Left ventricle myocardium inferior (tissue), 1 donor: ENCODE results near the gene LCA5L. TPM values are rescaled to one million over a fixed set of nuclear protein-coding genes. Genes with fewer than 3 reads are reported as not detected.

ENCODE experiments used
- DNase-seq: peaks from one replicate; pipeline ENCODE4 v3.0.0-alpha.2; 2020
- H3K27ac ChIP-seq: fragments of 200-600 bp; replicated peaks from 2 replicates; pipeline ENCODE4 v1.8.0; 2021
- H3K27me3 ChIP-seq: fragments of 200-600 bp; 2 replicates; pipeline ENCODE4 v1.8.0; 2021; ENCODE audit warnings: low read depth
- H3K36me3 ChIP-seq: fragments of 200-600 bp; 2 replicates; pipeline ENCODE4 v1.8.0; 2021
- H3K4me1 ChIP-seq: fragments of 200-600 bp; 2 replicates; pipeline ENCODE4 v1.8.0; 2021
- H3K4me3 ChIP-seq: fragments of 200-600 bp; 2 replicates; pipeline ENCODE4 v1.8.0; 2021; ENCODE audit warnings: mild to moderate bottlenecking, moderate library complexity
- H3K9me3 ChIP-seq: fragments of 200-600 bp; replicated peaks from 2 replicates; pipeline ENCODE4 v1.8.0; 2021
- CTCF ChIP-seq: fragments of 200-600 bp; IDR thresholded peaks from 2 replicates; pipeline ENCODE4 v1.8.0; 2021; ENCODE audit warnings: antibody characterized with exemption, mild to moderate bottlenecking, borderline replicate concordance
- intact Hi-C: fragments of 100-400 bp; cut with micrococcal nuclease; formaldehyde crosslinking; loops from one replicate; pipeline ENCODE4 v1.11.0; 2022
- total RNA-seq: library from RNA; stranded (reverse); fragmentation: NEBNext Ultra II Directional; extraction: Animal tissue kit (Norgen Biotek cat#: 25700); gene quantifications from one replicate; pipeline ENCODE4 v1.2.1, GENCODE V29; 2021
- donor health status: DM: no; HTN: yes; CAD: no; lungs with severe emphysema.

The LCA5L gene
- total RNA-seq, 1 donor from 2014 or later = 0.80 TPM

DNA sequence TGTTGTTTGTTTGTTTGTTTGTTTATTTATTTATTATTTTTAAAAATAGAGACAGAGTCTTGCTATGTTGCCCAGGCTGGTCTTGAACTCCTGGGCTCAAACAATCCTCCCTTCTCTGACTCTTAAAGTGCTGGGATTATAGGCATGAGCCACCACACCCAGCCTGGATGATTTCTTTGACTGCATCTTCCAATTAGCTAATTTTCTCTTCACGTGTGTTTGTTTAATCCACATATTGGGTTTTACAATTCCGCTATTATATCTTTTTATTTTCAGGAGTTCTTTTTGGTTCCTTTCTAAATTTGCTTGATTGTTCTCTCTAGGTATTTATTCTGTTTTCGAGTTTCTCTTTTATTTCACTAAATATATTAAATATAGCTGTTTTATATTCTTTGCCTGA, 26.0 kb upstream of the LCA5L start:
- no peak overlapping the region for H3K27ac ChIP-seq

GRCh38 chr21:39468559-39468958, 23.0 kb upstream of the LCA5L start:
- H3K9me3 ChIP-seq = no peaks in the 10 kb centered on the region
- TF ChIP-seq CTCF = no peak
- intact Hi-C loops = no loop called here
- peaks cover 4% of the 10 kb centered on the region for H3K4me1 ChIP-seq
- H3K36me3 ChIP-seq = peaks cover 18% of the 10 kb centered on the region
- no peak for DNase-seq
- H3K27ac ChIP-seq = no peak overlapping the region
- H3K4me3 ChIP-seq = no peak overlapping the region
- no peaks in the 10 kb centered on the region for H3K27me3 ChIP-seq

More for the DNA sequence above, 26.0 kb upstream of the LCA5L start:
- Histone ChIP-seq H3K4me1 (peaks cover 4% of the 10 kb centered on the region), H3K9me3 (no peaks in the 10 kb centered on the region), H3K4me3 (no peak overlapping the region), H3K36me3 (peaks cover 9% of the 10 kb centered on the region), H3K27me3 (no peaks in the 10 kb centered on the region)
- intact Hi-C loops = no loop called here
- no peak for TF ChIP-seq CTCF
- DNase-seq = no peak

- no peak for DNase-seq
These were observed 22.2 kb upstream of the LCA5L start for GRCh38 chr21:39467746-39468145.

GRCh38 chr21:39466584-39466983, 21.0 kb upstream of the LCA5L start:
- H3K9me3 ChIP-seq = no peaks in the 10 kb centered on the region
- H3K4me1 ChIP-seq = peaks cover 4% of the 10 kb centered on the region
- H3K27ac ChIP-seq = no peak overlapping the region
- DNase-seq = no peak
- H3K36me3 ChIP-seq = peaks cover 31% of the 10 kb centered on the region
- no peaks in the 10 kb centered on the region for H3K27me3 ChIP-seq
- intact Hi-C loops = no loop called here
- H3K4me3 ChIP-seq = no peak overlapping the region
- TF ChIP-seq CTCF = no peak

More at GRCh38 chr21:39467746-39468145, 22.2 kb upstream of the LCA5L start:
- Histone ChIP-seq H3K4me3 (no peak overlapping the region), H3K36me3 (peaks cover 26% of the 10 kb centered on the region), H3K27ac (no peak overlapping the region), H3K4me1 (peaks cover 4% of the 10 kb centered on the region), H3K27me3 (no peaks in the 10 kb centered on the region), H3K9me3 (no peaks in the 10 kb centered on the region)
- intact Hi-C loops = no loop called here
- no peak for TF ChIP-seq CTCF

- Histone ChIP-seq H3K27me3 (no peaks in the 10 kb centered on the region), H3K4me3 (no peak overlapping the region), H3K27ac (no peak overlapping the region), H3K9me3 (no peaks in the 10 kb centered on the region), H3K4me1 (peaks cover 4% of the 10 kb centered on the region), H3K36me3 (peaks cover 31% of the 10 kb centered on the region)
- TF ChIP-seq CTCF = no peak
- no peak for DNase-seq
- intact Hi-C loops = no loop called here
These were observed 17.7 kb upstream of the LCA5L start for GRCh38 chr21:39463308-39463707.

GRCh38 chr21:39461419-39461818, 15.8 kb upstream of the LCA5L start:
- Histone ChIP-seq H3K4me1 (peaks cover 4% of the 10 kb centered on the region), H3K9me3 (no peaks in the 10 kb centered on the region), H3K27ac (no peak overlapping the region), H3K36me3 (peaks cover 29% of the 10 kb centered on the region), H3K27me3 (no peaks in the 10 kb centered on the region), H3K4me3 (no peak overlapping the region)
- DNase-seq = no peak
- TF ChIP-seq CTCF = no peak
- intact Hi-C loops = no loop called here
